Vagina (tissue), 2 donors: ENCODE data around the gene RBBP9.
"Not testable (repeated sequence)": the region's sequence is repeated elsewhere in the genome, so short reads cannot be mapped to it uniquely, and the experiment has no call there.

Experiments
- POLR2A ChIP-seq, 2 donors: fragments of 450-650 bp; IDR thresholded peaks; one replicate each; pipeline ENCODE4 v1.6.1; 2017; ENCODE audit warnings: antibody characterized with exemption in 2 of 2, mild to moderate bottlenecking in 2 of 2, moderate library complexity in 2 of 2
- POLR2AphosphoS5 ChIP-seq, 2 donors: sonication (generic); formaldehyde crosslinking; IDR thresholded peaks; one replicate each; pipeline ENCODE4 v1.9.0; 2017; ENCODE audit warnings: antibody characterized with exemption in 2 of 2, mild to moderate bottlenecking in 2 of 2, low read depth in 1 of 2; ENCODE audit not compliant: insufficient read depth in 1 of 2

GRCh38 chr20:18526761-18527160 is 29.7 kb upstream of the RBBP9 start:
- not testable (repeated sequence) for TF ChIP-seq POLR2AphosphoS5 (IDR thresholded peaks at IDR 0.05; ENCODE audit: insufficient read depth in 1 of 2, low read depth in 1 of 2); POLR2A (IDR thresholded peaks at IDR 0.05)
